Skeletal muscle satellite cell (primary cell): ENCODE data around the gene CREBRF. TPM values are rescaled to one million over a fixed set of nuclear protein-coding genes. Genes with fewer than 3 reads are reported as not detected.
A peak's percentile ranks its signal among the peaks of the same experiment; 100 is the strongest.

Experiments used
- H3K27me3 ChIP-seq: 2 replicates; pipeline ENCODE4 v1.7.0; 2013; ENCODE audit warnings: low read length; ENCODE audit not compliant: control insufficient read depth, insufficient read depth
- H3K36me3 ChIP-seq: 2 replicates; pipeline ENCODE4 v1.7.0; 2013; ENCODE audit warnings: mild to moderate bottlenecking, control low read depth, low read length; ENCODE audit not compliant: insufficient read depth
- H3K4me1 ChIP-seq: 2 replicates; pipeline ENCODE4 v1.7.0; 2013; ENCODE audit warnings: low read length; ENCODE audit not compliant: control insufficient read depth, insufficient read depth
- H3K4me2 ChIP-seq: 2 replicates; pipeline ENCODE4 v1.7.0; 2013; ENCODE audit warnings: mild to moderate bottlenecking, low read length
- H3K4me3 ChIP-seq: 2 replicates; pipeline ENCODE4 v1.7.0; 2013; ENCODE audit warnings: low read length
- H3K9ac ChIP-seq: 2 replicates; pipeline ENCODE4 v1.7.0; 2013; ENCODE audit warnings: mild to moderate bottlenecking, low read depth, low read length, moderate library complexity
- H3K9me3 ChIP-seq: replicated peaks from 2 replicates; pipeline ENCODE4 v1.7.0; 2013; ENCODE audit warnings: mild to moderate bottlenecking, control low read depth, low read length
- small RNA-seq: library from RNA; depleted of rRNA; stranded (forward); fragments of <200 nt; gene quantifications from one replicate; pipeline ENCODE3, GENCODE V24; 2012

CREBRF gene

DNA sequence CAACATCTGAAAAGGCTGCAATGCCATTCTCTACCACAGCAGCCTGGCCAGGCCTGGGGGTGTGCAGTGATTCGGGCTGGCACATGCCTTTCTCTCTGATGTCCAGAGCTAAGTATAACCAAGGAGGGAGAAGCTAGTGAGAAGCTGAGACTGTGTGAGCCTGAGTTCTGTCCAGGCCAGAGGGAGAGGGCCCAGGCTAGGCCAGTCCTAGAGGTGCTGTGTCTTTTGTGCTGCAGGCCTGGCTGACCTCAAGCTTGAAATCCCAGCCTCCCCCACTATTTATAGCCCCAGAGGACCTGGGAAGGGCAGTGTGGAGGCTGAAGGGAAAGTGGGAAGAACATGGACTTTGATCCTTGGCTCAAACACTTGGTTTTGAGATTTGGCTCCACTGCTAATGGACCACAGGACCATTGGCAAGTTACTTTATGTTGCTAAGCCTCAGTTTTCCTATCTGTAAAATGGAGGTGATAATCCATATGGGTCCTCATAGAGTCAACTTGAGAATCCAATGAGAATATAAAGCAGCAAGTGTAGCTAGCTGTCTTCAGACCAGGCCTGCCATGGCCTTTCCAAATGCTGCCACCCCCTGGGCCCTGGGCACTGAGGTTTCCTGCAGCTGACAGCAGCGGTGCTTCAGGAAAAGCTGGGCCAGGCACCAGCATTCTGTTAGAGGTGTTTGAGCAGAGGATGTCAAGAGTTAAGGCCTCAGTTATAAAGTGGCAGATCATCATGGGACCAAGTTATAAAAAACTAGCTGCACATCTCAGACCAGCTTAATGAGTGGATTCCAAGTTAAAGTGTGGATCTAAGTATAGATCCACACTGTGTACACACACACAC is 109.2 kb downstream of the CREBRF start:
- H3K4me3 ChIP-seq = no peak overlapping the region
- peaks cover 6% of the 10 kb centered on the region for H3K36me3 ChIP-seq
- no peak overlapping the region for H3K4me2 ChIP-seq
- H3K9me3 ChIP-seq = no peaks in the 10 kb centered on the region
- no peaks in the 10 kb centered on the region for H3K27me3 ChIP-seq
- no peaks in the 10 kb centered on the region for H3K4me1 ChIP-seq
- no peak overlapping the region for H3K9ac ChIP-seq

DNA sequence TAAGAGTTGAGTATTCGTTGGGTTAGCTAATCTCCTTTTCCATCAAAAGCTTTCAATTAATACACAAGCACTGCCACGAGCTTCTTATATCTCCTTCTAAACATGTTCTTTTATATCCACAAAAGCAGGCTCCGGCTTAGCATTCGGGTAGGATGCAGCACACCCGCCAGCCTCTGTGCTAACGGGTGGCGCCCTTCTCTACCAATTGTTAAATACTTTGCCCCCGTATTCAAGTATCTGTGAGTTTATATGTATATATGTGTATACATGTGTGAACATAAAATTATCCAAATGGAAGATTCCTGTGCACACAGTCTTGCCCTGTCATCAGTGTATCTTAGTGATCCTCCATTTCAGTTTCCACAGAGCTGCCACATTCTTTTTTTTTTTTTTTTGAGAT is 116.0 kb downstream of the CREBRF start:
- Histone ChIP-seq H3K9ac (no peak overlapping the region), H3K4me2 (no peak overlapping the region), H3K4me1 (no peaks in the 10 kb centered on the region)

DNA sequence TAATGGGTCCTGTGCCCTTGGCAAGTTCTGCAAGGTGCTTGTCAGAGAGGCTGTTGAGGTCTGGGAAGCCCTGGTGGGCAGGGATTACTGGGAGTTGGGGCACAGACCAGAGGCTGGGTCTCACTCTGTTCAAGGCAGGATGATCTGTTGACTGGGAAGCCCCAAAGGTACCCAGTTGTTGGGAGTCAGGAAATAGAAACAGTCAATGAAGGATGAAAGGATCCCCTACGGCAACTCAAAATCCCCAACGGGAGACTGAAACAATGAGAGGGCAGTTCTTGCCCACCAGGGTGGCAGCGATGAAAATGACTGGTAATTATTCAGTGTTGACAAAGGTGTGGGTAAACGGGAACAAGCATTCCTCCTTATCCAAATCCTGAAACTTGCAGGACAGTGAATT is 119.4 kb downstream of the CREBRF start:
- H3K4me2 ChIP-seq = no peak overlapping the region
- no peak overlapping the region for H3K9ac ChIP-seq
- peaks cover 19% of the 10 kb centered on the region for H3K27me3 ChIP-seq
- H3K4me3 ChIP-seq = no peak overlapping the region
- H3K4me1 ChIP-seq = no peaks in the 10 kb centered on the region
- H3K9me3 ChIP-seq = peaks cover 3% of the 10 kb centered on the region
- no peaks in the 10 kb centered on the region for H3K36me3 ChIP-seq

More for the DNA sequence above, 116.0 kb downstream of the CREBRF start:
- H3K4me3 ChIP-seq = no peak overlapping the region
- H3K9me3 ChIP-seq = no peaks in the 10 kb centered on the region
- H3K36me3 ChIP-seq = no peaks in the 10 kb centered on the region
- H3K27me3 ChIP-seq = peaks cover 9% of the 10 kb centered on the region

DNA sequence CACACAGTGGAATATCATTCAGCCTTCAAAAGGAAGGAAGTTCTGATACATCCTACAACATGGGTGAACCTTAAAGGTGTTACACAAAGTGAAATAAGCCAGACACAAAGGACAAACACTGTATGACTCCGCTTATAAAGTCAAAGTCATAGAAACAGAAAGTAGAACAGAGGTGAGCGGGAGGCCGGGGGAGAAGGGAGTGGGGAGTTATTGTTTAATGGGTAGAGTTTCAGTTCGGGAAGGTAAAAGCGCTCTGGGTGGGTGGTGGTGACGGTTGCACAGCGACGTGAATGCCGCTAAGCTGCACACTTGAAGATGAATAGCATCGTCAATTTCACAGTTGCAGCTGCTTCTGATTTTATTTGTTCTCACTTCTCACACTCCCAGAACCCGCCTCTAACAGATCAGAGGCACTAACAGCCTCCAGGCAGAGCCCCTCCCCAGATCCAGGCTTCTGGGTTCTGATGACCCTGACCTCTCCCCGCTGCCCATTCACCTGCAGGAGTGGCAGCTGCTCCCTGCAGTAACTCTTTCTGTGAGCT is 122.3 kb downstream of the CREBRF start:
- Histone ChIP-seq H3K36me3 (no peaks in the 10 kb centered on the region), H3K4me1 (no peaks in the 10 kb centered on the region), H3K9ac (no peak overlapping the region), H3K4me2 (no peak overlapping the region), H3K9me3 (peaks cover 6% of the 10 kb centered on the region), H3K4me3 (no peak overlapping the region), H3K27me3 (peaks cover 22% of the 10 kb centered on the region)

DNA sequence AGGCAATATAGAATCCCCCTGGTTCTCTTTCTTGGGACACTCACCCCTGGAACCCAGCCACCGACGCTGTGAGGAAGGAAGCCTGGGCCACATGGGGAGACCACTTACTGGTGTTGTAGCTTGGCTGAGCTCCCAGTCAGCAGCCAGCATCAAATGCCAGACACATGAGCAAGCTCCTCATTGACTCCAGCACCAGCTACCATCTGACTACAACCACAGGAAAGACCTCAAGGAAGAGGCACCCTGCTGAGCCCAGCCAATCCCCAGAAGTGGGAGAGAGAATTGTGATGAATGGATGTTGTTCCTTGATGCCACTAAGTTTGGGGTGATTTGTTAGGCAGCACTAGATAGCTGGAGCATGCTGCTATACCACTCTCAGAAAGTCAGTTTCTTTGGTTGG is 124.2 kb downstream of the CREBRF start:
- Histone ChIP-seq H3K9me3 (peaks cover 6% of the 10 kb centered on the region), H3K9ac (no peak overlapping the region), H3K36me3 (no peaks in the 10 kb centered on the region), H3K4me2 (no peak overlapping the region), H3K27me3 (peaks cover 23% of the 10 kb centered on the region), H3K4me1 (no peaks in the 10 kb centered on the region), H3K4me3 (no peak overlapping the region)

DNA sequence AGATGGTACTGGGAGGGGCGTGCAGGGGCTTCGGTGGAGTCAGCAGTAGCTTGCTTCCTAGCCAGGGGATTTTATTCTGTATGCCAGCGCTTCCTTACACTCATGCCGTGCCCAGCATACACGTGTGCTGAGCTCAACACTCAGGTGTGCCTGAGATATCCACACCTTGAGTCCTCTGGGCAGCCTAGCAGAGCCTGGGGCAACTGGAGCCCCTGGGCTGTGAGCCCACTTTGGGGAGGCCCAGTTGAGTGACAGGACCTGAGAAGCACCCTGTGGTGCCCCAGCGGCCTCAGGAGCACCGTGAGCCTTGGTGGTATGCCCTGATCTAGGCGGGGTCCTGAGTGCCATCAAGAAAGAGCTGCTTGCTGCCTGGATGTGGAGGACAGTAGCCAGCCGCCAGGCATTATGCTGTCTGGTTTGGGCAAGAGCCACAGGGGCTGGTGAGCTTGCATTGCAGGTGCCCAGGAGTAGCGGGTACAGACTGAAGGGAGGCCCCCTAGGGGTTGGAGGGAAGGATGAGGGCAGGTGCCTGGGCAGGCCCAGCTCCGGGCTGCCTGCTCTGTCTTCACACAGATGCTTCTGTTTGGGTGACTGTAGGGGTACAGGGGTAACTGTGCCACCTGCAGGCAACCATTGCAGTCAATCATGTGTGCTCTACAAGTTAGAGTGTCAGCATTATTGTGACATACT is 131.0 kb downstream of the CREBRF start:
- H3K4me1 ChIP-seq = no peaks in the 10 kb centered on the region
- no peak overlapping the region for H3K4me2 ChIP-seq
- no peak overlapping the region for H3K4me3 ChIP-seq
- no peaks in the 10 kb centered on the region for H3K36me3 ChIP-seq
- no peak overlapping the region for H3K9ac ChIP-seq
- peaks cover 29% of the 10 kb centered on the region for H3K27me3 ChIP-seq
- H3K9me3 ChIP-seq = no peaks in the 10 kb centered on the region

DNA sequence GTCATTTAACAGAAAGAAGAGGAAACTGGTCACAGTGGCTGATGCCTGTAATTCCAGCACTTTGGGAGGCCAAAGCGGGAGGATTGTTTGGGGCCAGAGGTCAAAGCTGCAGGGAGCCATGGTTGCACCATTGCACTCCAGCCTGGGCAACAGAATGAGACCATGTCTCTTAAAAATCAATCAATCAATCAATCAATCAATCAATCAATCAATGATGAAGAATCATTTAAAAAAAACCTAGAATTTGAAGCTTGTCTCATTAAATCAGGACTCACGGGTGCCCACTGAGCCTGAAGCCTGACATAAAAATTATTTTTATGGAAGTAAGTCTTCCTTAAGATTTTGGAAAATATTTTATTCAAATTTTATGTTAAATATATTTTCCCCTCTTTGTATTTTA is 132.1 kb downstream of the CREBRF start:
- H3K9ac ChIP-seq = no peak overlapping the region
- H3K4me2 ChIP-seq = no peak overlapping the region
- no peaks in the 10 kb centered on the region for H3K36me3 ChIP-seq
- no peaks in the 10 kb centered on the region for H3K9me3 ChIP-seq
- H3K4me3 ChIP-seq = no peak overlapping the region
- no peaks in the 10 kb centered on the region for H3K4me1 ChIP-seq
- peaks cover 37% of the 10 kb centered on the region for H3K27me3 ChIP-seq

Small RNA genes within 50 kb of the gene (small RNA-seq; reads per million reads assigned to genes)
- not detected for gene RF00019
- 4,866 reads per million, percentile 100 among the genes with 10 or more reads in this experiment for gene SNORA74B
